Naive thymus-derived CD8-positive, alpha-beta T cell (primary cell): ENCODE measurements around the gene SLC26A6. TPM values are rescaled to one million over a fixed set of nuclear protein-coding genes. Genes with fewer than 3 reads are reported as not detected.
A peak's percentile ranks its signal among the peaks of the same experiment; 100 is the strongest.

Source experiments
- ATAC-seq, 2 donors: fragments of 150-1000 bp; cut with Tn5 transposase in 1 of 2; sonication (Bioruptor Pico), chemical (Tn5 transposase) in 1 of 2; 1 replicate in 1 of 2; 2 replicates in 1 of 2; pipeline ENCODE4 v1.10.0; 2021; ENCODE audit warnings: mild to moderate bottlenecking in 2 of 2, moderate library complexity in 2 of 2
- POLR2A ChIA-PET: fragments of 350-600 bp; sonication (Branson Sonifier 250); formaldehyde crosslinking; loops from one replicate; lab custom pipeline; 2021; ENCODE audit warnings: antibody characterized with exemption; lab: Charles Lee
- DNase-seq, 10 donors: peaks; one replicate each; pipeline versions ENCODE4 v3.0.0 to v3.0.0-alpha.2; 2020 to 2022
- H3K27ac Mint-ChIP-seq, 10 donors: one replicate each; pipeline ENCODE4 v1.8.0; 2020 to 2022; ENCODE audit warnings: mild to moderate bottlenecking in 10 of 10, mixed read lengths in 10 of 10, moderate library complexity in 4 of 10, inconsistent platforms in 1 of 10
- H3K27me3 Mint-ChIP-seq, 5 donors: one replicate each; pipeline ENCODE4 v1.8.0; 2021 to 2022; ENCODE audit warnings: mixed read lengths in 5 of 5
- H3K36me3 Mint-ChIP-seq, 3 donors: one replicate each; pipeline ENCODE4 v1.8.0; 2020 to 2022; ENCODE audit warnings: mixed read lengths in 3 of 3, mild to moderate bottlenecking in 2 of 3, inconsistent platforms in 1 of 3
- H3K4me1 Mint-ChIP-seq, 4 donors: one replicate each; pipeline ENCODE4 v1.8.0; 2021 to 2022; ENCODE audit warnings: mixed read lengths in 4 of 4
- H3K4me3 Mint-ChIP-seq, 10 donors: one replicate each; pipeline ENCODE4 v1.8.0; 2020 to 2022; ENCODE audit warnings: mild to moderate bottlenecking in 10 of 10, mixed read lengths in 10 of 10, moderate library complexity in 6 of 10, inconsistent platforms in 1 of 10
- H3K9me3 Mint-ChIP-seq, 9 donors: one replicate each; pipeline ENCODE4 v1.8.0; 2020 to 2022; ENCODE audit warnings: mixed read lengths in 9 of 9, mild to moderate bottlenecking in 3 of 9, inconsistent platforms in 1 of 9, moderate library complexity in 1 of 9
- polyA plus RNA-seq, 3 donors: library from polyadenylated mRNA; unstranded; fragments of 300-500 nt; fragmentation: Illumina TruSeq; gene quantifications; one replicate each; pipeline ENCODE4 v1.2.3, GENCODE V29; 2021
- total RNA-seq, 8 experiments: library from RNA in 2 of 8; stranded (reverse) in 2 of 8; gene quantifications; one replicate each; pipeline ENCODE4 v1.2.3 and lab custom pipeline; 2021 to 2026

The SLC26A6 gene
- total and polyA plus RNA-seq, 5 experiments from 2014 or later: 3.0 to 30.6 (median 3.7) TPM

DNA sequence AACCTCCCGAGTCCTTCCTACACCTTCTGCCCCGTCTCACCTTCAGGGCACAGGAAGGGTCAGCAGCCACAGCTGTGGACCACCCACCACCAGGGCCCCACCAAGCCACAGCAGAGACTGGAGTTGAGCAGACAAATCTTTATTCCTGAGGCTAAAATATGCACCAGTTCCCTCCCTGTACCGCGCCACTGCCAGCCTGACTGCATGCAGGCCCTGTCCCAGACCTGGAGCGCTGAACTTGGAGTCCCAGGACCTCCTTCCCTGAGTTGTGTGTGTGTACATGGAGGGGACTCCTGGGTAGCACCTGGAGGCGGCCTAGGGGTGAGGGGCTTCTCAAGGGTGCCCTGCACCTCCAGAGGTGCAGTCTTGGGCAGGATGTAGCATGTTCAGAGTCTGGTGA lies 9.7 kb downstream of the SLC26A6 start:
- POLR2A ChIA-PET: no interaction called here
- no peak for DNase-seq
- Mint-ChIP-seq H3K27ac (no peak overlapping the region), H3K36me3 (peaks cover 0 to 15% (median 13%) of the 10 kb centered on the region in 3 donors), H3K9me3 (no peaks in the 10 kb centered on the region), H3K4me3 (no peak overlapping the region), H3K27me3 (no peaks in the 10 kb centered on the region), H3K4me1 (peaks cover 5 to 15% (median 12%) of the 10 kb centered on the region in 4 donors)
- ATAC-seq: no peak

DNA sequence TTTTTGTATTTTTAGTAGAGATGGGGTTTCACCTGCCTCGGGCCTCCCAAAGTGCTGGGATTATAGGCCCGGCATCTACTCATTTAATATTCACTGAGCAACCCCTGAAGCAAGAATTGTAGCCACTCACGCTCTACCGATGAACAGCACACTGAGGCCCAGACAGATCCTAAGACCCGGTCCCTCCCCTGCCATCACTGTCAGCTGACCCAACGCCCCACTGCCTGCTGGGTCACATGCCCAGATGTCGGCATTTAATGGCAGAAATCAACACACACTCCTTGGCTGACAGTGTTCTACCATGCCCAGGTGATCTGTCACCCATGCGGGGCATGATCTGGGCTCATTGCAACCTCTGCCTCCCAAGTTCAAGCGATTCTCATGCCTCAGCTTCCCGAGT lies 10.5 kb downstream of the SLC26A6 start:
- Mint-ChIP-seq H3K4me1 (peaks cover 5 to 15% (median 12%) of the 10 kb centered on the region in 4 donors), H3K9me3 (peaks cover 0 to 3% (median 0%) of the 10 kb centered on the region in 9 donors), H3K27ac (peak overlapping the region in 5 of 10 donors; percentile 17 to 63 (median 20)), H3K27me3 (no peaks in the 10 kb centered on the region), H3K4me3 (no peak overlapping the region), H3K36me3 (peaks cover 0 to 15% (median 11%) of the 10 kb centered on the region in 3 donors)
- DNase-seq (no peak), ATAC-seq (no peak)
- POLR2A ChIA-PET: no interaction called here

DNA sequence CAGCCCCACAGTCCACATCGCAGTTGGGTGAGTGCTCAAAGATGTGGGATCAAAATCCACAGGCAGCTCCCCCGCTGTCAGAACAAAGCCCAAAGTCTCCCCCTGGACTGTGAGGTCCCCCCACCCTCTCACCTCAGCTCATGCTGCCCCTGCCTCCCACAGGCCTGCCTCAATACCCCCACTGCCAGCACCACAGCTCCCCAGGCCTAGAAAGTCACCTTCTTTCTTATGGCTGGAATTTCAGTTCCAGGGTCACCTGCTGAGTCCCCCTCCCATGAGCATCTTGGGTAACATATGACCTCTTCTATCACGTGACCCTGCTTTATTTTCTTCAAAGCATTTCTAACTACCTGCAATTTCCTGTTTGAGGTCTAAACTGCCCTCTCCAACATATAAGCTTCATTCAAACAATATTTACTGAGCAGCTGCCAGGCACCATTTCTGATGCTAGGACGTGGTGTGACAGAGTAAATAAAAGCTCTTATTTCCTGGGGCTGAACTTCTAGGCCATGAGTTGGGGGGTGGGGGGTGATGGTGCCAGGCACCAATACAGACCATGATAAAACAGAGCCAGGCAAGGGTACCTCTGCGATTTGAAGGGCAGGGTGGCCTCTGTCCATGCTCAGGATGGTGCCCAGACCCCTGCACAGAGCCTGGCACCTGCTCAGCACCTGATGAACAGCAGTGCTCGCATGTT lies 11.3 kb downstream of the SLC26A6 start:
- Mint-ChIP-seq H3K36me3 (peaks cover 0 to 11% (median 10%) of the 10 kb centered on the region in 3 donors), H3K27ac (peak overlapping the region in 8 of 10 donors; percentile 5 to 52 (median 24)), H3K4me3 (no peak overlapping the region), H3K27me3 (no peaks in the 10 kb centered on the region), H3K4me1 (peaks cover 5 to 15% (median 10%) of the 10 kb centered on the region in 4 donors), H3K9me3 (peaks cover 0 to 4% (median 0%) of the 10 kb centered on the region in 9 donors)
- no peak for ATAC-seq
- POLR2A ChIA-PET: interaction anchor here (0.6 kb wide), 1 partner anchor 12 kb away, joined by 5 read pairs; no protein-coding TSS in a partner anchor
- no peak for DNase-seq

DNA sequence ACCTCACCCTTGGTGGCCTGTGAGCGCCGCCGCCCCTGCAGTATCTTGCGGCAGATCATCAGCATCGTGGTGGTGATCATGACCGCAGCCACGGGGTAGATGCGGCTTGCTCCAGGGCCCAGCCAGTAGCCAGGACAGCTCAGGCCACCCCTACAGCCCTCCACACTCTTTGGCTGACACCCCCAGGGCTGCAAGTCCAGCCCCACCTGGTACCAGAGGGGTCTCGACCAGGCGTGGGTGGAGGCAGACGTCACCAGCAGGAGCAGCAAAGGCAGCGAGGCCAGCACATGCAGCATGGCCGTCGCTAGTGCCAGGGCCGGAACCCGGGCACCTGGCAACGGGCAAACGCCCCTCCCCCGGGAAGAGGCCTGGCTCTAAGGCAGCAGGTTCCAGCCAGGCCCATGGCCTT lies 13.8 kb downstream of the SLC26A6 start, which contains the start of gene TMEM89:
TSS of gene TMEM89 (minus strand) at position 309 of the 409 bp plus-strand sequence. CDS start at position 296, 13 bp downstream.
- Mint-ChIP-seq H3K27me3 (no peaks in the 10 kb centered on the region), H3K4me3 (no peak within 1 kb of the TSS), H3K4me1 (peaks cover 5 to 15% (median 10%) of the 10 kb centered on the region in 4 donors), H3K27ac (peak within 1 kb of the TSS in 1 of 10 donors; percentile 81), H3K9me3 (peaks cover 0 to 26% (median 0%) of the 10 kb centered on the region in 9 donors), H3K36me3 (peaks cover 0 to 8% (median 0%) of the 10 kb centered on the region in 3 donors)
- POLR2A ChIA-PET: interaction anchor here (1.6 kb wide), 1 partner anchor 35 kb away, joined by 3 read pairs; no protein-coding TSS in a partner anchor
- DNase-seq (no peak), ATAC-seq (no peak)

DNA sequence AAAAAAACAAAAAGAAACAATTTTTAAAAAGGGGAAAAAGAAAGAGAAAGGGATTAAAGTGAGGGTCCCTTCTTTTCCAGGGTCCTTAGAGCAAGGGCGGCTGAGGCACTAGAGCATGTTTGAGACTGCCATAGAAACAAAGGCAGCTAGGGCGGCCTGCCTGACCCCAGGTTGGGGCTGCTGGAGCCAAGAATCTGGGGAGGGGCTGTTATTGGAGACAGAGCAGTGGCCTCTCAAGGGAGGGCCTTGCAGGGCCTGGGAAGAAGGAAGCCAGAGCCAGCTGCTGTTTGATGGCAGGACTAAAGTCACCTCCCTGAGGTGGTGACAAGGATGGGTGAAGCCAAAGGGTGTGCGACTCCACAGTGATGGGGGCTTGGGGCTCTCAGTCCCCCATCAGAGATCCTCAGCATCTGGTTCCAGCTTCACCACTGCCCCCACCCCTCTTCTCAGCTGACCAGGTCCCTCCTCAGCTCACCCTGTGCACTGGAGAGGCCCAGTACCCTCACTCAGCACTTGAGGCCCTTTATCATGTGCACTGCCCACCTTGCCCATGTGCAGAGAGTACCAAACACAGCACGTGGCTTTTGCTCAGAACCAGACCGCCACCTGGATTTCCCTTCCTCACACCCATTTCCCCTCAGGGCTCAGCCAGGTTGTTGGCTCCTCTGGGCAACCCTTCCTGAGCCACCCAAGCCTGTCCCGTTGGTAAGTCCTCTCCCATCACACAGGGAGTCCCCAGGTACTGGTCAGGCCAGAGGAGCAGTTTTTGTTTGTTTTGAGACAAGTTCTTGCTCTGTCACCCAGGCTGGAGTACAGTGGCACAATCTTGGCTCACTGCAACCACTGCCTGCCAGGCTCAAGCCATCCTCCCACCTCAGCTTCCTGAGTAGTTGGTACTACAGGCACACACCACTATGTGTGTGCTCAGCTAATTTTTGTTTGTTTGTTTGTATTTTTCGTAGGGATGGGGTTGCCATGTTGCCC lies 15.4 kb downstream of the SLC26A6 start:
- H3K27ac Mint-ChIP-seq: no peak overlapping the region
- ATAC-seq (no peak), DNase-seq (no peak)
- POLR2A ChIA-PET: no interaction called here
- no peak overlapping the region for H3K4me3 Mint-ChIP-seq
- peaks cover 0 to 8% (median 0%) of the 10 kb centered on the region in 3 donors for H3K36me3 Mint-ChIP-seq
- H3K4me1 Mint-ChIP-seq: peaks cover 5 to 12% (median 8%) of the 10 kb centered on the region in 4 donors
- no peaks in the 10 kb centered on the region for H3K27me3 Mint-ChIP-seq
- H3K9me3 Mint-ChIP-seq: peaks cover 0 to 26% (median 0%) of the 10 kb centered on the region in 9 donors

DNA sequence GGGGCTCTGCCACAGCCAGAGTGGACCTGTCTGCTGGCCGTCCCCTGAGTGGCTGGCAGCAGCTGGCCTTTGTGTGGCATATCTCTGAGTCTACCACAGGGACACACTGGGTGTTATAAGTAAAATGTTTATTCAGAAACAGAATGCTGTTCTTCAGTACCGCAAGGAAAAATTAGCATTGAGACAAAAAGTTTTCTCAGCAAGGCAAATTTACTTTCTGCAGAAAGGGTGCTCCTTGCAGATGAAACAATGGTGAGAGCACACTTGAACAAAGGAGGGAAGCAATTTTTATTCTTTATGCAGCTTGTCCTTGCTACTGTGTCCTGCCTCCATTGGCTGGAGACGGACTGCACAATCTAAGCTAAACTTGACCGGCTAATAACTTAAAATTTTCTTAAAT lies 17.7 kb downstream of the SLC26A6 start:
- Mint-ChIP-seq H3K4me3 (no peak overlapping the region), H3K27ac (no peak overlapping the region), H3K4me1 (no peaks in the 10 kb centered on the region), H3K36me3 (peaks cover 0 to 8% (median 0%) of the 10 kb centered on the region in 3 donors), H3K9me3 (peaks cover 0 to 26% (median 0%) of the 10 kb centered on the region in 9 donors), H3K27me3 (no peaks in the 10 kb centered on the region)
- DNase-seq (no peak), ATAC-seq (no peak)
- POLR2A ChIA-PET: no interaction called here

DNA sequence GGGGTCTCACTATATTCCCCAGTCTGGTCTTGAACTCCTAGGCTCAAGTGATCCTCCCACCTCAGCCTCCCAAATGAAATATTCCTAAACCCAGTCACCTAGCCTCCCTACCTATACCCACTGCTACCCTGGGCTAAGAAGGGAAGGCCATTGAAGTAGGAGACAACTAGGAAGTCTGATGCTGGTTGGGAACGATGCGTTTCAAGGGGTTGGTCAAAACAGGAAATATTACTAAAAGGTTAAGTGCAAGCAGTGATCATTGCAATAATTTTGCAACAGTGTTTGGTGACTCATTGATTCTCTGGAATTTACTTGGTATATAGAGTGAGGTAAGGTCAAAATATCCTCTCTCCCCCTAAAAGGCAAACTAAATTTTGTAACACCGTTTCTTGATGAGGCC lies 21.2 kb downstream of the SLC26A6 start:
- no peaks in the 10 kb centered on the region for H3K27me3 Mint-ChIP-seq
- no peak for DNase-seq
- H3K4me1 Mint-ChIP-seq: peaks cover 4 to 6% (median 5%) of the 10 kb centered on the region in 4 donors
- POLR2A ChIA-PET: no interaction called here
- ATAC-seq: no peak
- no peak overlapping the region for H3K4me3 Mint-ChIP-seq
- peak overlapping the region in 1 of 10 donors; percentile 51 for H3K27ac Mint-ChIP-seq
- H3K36me3 Mint-ChIP-seq: peaks cover 0 to 8% (median 2%) of the 10 kb centered on the region in 3 donors
- peaks cover 0 to 23% (median 0%) of the 10 kb centered on the region in 9 donors for H3K9me3 Mint-ChIP-seq

DNA sequence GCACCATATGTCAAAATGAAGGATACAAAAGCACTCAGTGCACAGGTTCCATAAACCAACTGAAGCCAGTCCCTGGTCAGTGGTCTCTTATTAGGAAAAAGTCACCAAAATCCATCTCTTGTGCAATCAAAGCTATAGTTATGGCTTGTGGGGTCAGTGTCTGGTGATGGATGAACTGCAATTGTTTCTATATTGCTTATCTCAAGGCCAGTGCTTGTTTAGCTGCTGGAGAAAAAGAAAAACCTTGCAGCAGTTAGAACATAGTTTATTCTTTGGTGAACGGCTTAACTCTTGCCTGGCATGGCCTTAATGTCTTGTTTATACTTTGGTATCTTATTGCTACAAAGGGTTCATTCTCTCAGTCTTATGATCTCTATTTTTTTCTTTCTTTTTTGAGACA lies 23.0 kb downstream of the SLC26A6 start:
- H3K27me3 Mint-ChIP-seq: no peaks in the 10 kb centered on the region
- H3K27ac Mint-ChIP-seq: no peak overlapping the region
- H3K9me3 Mint-ChIP-seq: peaks cover 0 to 7% (median 0%) of the 10 kb centered on the region in 9 donors
- POLR2A ChIA-PET: interaction anchor here (0.6 to 0.7 kb wide), 2 partner anchors 12 to 176 kb away, joined by 4 to 5 read pairs; no protein-coding TSS in a partner anchor
- H3K4me1 Mint-ChIP-seq: peaks cover 8 to 20% (median 17%) of the 10 kb centered on the region in 4 donors
- H3K36me3 Mint-ChIP-seq: peaks cover 0 to 9% (median 3%) of the 10 kb centered on the region in 3 donors
- ATAC-seq (no peak), DNase-seq (no peak)
- H3K4me3 Mint-ChIP-seq: peak overlapping the region in 1 of 10 donors; percentile 7

DNA sequence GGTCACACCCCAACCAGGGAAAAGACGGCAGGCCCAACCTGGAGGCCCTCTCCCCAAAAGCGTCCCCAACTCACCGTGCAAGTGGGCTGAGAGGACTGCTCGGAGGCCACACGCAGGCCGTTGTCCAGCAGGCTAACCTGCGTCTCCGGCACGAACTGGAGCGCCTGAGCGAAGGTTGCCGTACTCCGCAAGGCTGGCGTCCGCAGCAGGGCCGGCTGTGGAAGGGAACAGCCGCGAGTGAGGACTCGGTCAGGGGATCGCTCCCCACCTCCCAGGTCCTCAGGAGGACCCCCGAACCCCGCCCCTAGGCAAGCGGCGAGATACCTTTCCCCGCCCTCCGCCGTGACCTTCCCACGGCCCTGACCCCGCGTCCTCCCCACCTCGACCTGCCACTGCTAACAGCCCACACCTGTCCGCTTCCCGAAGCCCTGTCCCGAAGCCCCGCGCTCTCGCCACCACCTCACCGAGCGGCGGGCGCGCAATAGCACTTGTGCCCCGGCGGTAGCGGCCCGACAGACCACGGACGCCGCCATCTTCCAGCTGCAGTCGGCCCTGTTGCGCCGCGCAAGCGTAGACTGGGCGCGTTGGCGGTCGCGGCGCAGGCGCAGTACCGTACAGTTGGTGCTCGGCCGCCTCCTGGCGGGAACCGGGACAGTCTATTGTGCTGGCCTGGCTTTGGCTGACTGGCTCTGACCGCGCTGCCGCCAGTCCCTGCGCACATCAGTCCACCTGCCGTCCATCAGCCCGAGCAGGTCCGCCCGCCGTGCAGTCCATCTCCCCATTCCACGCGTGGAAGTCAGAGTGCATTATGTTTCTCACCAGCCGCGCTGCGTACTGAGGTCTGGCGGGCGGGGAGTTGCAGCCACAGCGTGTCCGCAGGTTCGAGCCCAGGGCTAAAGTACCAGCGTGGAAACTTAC lies 25.9 kb downstream of the SLC26A6 start, which contains the start of gene UQCRC1:
TSS of gene UQCRC1 (minus strand) at position 559 of the 918 bp plus-strand sequence. CDS start at position 533, 26 bp downstream.
- peak; percentile 99 for ATAC-seq
- H3K27me3 Mint-ChIP-seq: no peaks in the 10 kb centered on the region
- H3K4me3 Mint-ChIP-seq: peak within 1 kb of the TSS; percentile 93 to 100 (median 98)
- H3K36me3 Mint-ChIP-seq: peaks cover 0 to 31% (median 0%) of the 10 kb centered on the region in 3 donors
- no peaks in the 10 kb centered on the region for H3K9me3 Mint-ChIP-seq
- peak; percentile 83 to 95 (median 92) for DNase-seq
- H3K4me1 Mint-ChIP-seq: peaks cover 10 to 25% (median 18%) of the 10 kb centered on the region in 4 donors
- H3K27ac Mint-ChIP-seq: peak within 1 kb of the TSS; percentile 92 to 99 (median 98)
- POLR2A ChIA-PET: interaction anchor here (0.5 to 1.6 kb wide), 5 partner anchors 47 to 356 kb away, joined by 3 to 4 read pairs (median 3); no protein-coding TSS in a partner anchor

DNA sequence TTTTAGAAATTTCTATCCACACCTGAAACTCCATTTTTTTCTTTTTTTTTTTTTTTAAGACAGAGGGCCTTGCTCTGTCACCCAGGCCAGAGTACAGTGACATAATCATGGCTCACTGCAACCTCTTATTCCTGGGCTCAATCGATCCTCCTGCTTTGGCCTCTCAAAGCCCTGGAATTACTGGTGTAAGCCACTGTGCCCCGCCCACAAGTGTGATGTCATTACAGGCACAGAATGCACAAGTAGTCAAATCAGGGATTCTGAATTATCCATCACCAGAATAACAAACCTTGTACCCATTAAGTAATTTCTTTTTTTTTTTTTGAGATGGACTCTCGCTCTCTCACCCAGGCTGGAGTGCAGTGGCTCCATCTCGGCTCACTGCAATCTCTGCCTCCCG lies 27.7 kb downstream of the SLC26A6 start:
- POLR2A ChIA-PET: interaction anchor here (0.6 kb wide), 1 partner anchor 710 kb away, joined by 4 read pairs; no protein-coding TSS in a partner anchor
- Mint-ChIP-seq H3K4me1 (peaks cover 14 to 25% (median 22%) of the 10 kb centered on the region in 4 donors), H3K36me3 (peaks cover 0 to 48% (median 3%) of the 10 kb centered on the region in 3 donors), H3K27ac (peak overlapping the region in 1 of 10 donors; percentile 8), H3K4me3 (peak overlapping the region in 6 of 10 donors; percentile 10 to 100 (median 96)), H3K27me3 (no peaks in the 10 kb centered on the region), H3K9me3 (no peaks in the 10 kb centered on the region)
- DNase-seq (no peak), ATAC-seq (no peak)

DNA sequence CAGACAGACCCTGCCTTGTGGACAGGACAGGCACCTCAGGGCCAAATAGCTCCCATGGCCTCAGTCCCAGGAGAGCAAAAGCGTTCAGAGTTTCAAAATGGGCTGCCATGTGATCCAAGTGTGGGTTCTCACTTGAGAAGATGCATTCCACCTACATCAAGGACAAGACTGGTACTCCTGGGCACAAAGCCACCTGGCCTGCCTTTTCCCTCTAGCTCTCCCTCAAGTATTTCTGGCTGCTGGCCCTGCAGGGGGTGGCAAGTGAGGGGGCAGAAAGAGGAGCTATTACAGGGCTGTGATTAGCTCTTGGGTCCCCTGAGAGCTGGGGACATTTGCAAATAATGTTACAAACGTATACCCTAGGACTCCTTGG lies 33.7 kb downstream of the SLC26A6 start:
- peaks cover 1 to 7% (median 5%) of the 10 kb centered on the region in 4 donors for H3K4me1 Mint-ChIP-seq
- POLR2A ChIA-PET: interaction anchor here (0.7 kb wide), 1 partner anchor 42 kb away, joined by 3 read pairs; no protein-coding TSS in a partner anchor

More for the DNA sequence above, 33.7 kb downstream of the SLC26A6 start:
- Mint-ChIP-seq H3K27ac (peak overlapping the region in 1 of 10 donors; percentile 44), H3K36me3 (peaks cover 0 to 77% (median 5%) of the 10 kb centered on the region in 3 donors), H3K9me3 (no peaks in the 10 kb centered on the region), H3K27me3 (no peaks in the 10 kb centered on the region), H3K4me3 (no peak overlapping the region)
- DNase-seq: no peak
- no peak for ATAC-seq
